ENCODE measurements around the gene PPARG.

- TF ChIP-seq POLR2A (IDR thresholded peaks at IDR 0.05; ENCODE audit: low read depth, low read length), result no peak
- no peak for TF ChIP-seq POLR2AphosphoS5 (IDR thresholded peaks at IDR 0.05; ENCODE audit: low read depth, low read length)
These were observed 141.2 kb downstream of the PPARG start for GRCh38 chr3:12430086-12430485.
